Coronary artery (tissue), 2 donors: ENCODE results near the gene SLC1A6.

Experiments
- DNase-seq: peaks from one replicate; pipeline ENCODE4 v3.0.0-alpha.2; 2017; ENCODE audit warnings: low spot score
- H3K27ac ChIP-seq, 2 donors: fragments of 200-600 bp; sonication (generic); one replicate each; pipeline ENCODE4 v1.5.1; 2016 to 2019
- H3K4me3 ChIP-seq: fragments of 200-600 bp; sonication (generic); 2 replicates; pipeline ENCODE4 v1.5.1; 2016; ENCODE audit warnings: mild to moderate bottlenecking, moderate library complexity
- TF ChIP-seq, protein P1 (sequence below): fragments of 200-600 bp; sonication (generic); IDR thresholded peaks from one replicate; pipeline ENCODE4 v1.5.1; 2019; ENCODE audit warnings: antibody characterized with exemption

Gene SLC1A6

DNA sequence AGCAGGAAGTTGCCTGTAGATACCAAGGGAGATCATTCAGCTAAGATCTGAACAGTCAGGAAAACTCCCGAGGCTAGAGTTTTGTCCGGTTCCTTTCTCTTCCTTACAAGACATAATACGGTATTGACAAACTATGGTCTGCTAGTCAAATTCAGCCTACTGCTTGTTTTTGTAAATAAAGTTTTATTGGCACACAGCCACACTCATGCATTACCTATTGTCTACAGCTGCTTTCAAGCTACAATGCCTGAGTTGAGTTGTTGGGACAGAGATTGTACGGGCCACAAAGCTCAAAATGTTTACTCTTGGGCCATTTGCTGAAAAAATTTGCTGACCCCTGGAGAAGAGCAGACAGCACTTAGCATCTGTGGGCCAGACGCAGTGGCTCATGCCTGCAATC, 2.5 kb downstream of the SLC1A6 start:
- TF ChIP-seq, protein P1, sequence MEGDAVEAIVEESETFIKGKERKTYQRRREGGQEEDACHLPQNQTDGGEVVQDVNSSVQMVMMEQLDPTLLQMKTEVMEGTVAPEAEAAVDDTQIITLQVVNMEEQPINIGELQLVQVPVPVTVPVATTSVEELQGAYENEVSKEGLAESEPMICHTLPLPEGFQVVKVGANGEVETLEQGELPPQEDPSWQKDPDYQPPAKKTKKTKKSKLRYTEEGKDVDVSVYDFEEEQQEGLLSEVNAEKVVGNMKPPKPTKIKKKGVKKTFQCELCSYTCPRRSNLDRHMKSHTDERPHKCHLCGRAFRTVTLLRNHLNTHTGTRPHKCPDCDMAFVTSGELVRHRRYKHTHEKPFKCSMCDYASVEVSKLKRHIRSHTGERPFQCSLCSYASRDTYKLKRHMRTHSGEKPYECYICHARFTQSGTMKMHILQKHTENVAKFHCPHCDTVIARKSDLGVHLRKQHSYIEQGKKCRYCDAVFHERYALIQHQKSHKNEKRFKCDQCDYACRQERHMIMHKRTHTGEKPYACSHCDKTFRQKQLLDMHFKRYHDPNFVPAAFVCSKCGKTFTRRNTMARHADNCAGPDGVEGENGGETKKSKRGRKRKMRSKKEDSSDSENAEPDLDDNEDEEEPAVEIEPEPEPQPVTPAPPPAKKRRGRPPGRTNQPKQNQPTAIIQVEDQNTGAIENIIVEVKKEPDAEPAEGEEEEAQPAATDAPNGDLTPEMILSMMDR = no peak
- no peak for DNase-seq
- Histone ChIP-seq H3K4me3 (no peak overlapping the region), H3K27ac (no peak overlapping the region)

DNA sequence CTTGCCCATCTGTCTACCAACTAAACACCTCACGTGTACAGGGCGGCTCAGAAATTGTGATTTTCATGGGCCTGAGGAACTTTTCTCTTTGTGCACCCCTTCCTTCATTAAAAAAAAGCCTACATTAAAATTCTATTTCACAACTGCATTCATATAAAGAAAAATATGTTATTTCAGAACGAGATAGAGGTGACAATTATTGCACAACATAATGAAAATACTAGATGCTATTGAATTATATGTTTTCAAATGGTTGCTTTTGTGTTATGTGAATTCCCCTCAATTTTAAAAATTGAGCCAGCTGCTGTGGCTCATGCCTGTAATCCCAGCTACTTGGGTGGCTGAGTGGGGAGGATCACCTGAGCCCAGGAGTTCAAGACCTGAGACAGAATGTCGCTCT, 5.2 kb downstream of the SLC1A6 start:
- no peak overlapping the region for H3K4me3 ChIP-seq
- no peak overlapping the region for H3K27ac ChIP-seq
- TF ChIP-seq, protein P1 = no peak
- no peak for DNase-seq

DNA sequence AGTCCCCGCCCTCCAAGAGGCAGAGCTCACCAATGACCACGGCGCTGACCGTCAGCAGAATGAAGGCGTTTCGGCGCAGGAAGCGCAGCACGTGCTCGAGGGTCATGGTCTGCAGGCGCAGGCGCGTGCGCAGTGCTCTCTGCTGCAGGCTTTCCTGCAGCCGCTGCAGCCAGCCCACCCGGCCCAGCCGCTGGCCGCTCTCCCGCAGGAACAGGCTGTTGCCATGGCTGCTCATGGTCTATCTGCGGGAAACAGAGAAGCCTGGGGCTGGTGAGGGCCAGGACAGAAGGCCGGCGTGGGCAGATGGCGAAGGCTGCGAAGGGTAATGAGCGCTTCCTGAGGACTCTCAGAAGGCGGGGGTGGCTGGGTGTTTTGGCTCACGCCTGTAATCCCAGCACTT, 7.0 kb downstream of the SLC1A6 start:
- DNase-seq = no peak
- Histone ChIP-seq H3K27ac (no peak overlapping the region), H3K4me3 (no peak overlapping the region)
- TF ChIP-seq, protein P1 = no peak

DNA sequence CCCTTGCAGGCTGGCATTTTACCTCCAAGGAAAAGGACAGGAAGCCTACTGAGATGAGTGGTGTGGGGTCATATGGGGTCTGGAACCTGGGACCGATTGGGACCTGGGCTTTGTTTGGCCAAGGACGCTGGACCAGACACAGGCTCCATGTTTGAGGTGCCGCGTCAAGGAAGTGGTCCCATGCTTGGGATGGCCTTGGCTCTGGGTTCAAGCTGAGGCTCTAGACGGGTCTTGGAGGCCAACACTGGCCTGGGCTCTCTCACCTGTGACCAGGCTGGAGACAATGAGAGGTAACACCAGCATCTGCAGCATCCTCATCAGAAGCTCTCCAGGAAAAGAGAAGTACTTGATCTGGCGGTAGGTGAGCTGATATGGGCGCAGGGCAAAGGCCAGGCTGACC, 8.2 kb downstream of the SLC1A6 start:
- DNase-seq = no peak
- no peak overlapping the region for H3K4me3 ChIP-seq

DNA sequence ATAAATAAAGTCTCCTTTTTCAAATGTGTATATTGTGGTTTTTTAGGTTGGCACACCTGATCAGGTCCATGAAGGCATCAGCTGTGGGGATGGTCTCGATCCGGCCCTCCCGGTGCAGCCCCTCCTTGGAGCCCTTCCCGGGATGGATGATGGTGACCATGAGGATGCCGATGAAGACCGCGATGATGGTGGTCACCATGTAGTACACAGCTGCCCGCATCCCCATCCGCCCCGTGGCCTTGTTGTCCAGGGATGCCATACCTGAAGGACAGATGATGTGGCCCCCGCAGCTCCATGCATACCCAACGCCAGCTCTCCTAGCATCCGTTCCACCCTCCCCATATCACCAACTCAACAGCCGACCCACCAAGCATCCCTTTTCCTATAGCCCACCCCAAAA, 11.4 kb downstream of the SLC1A6 start:
- H3K4me3 ChIP-seq = no peak overlapping the region
- TF ChIP-seq, protein P1 = no peak

More for the DNA sequence above, 8.2 kb downstream of the SLC1A6 start:
- TF ChIP-seq, protein P1 = no peak
- no peak overlapping the region for H3K27ac ChIP-seq

DNA sequence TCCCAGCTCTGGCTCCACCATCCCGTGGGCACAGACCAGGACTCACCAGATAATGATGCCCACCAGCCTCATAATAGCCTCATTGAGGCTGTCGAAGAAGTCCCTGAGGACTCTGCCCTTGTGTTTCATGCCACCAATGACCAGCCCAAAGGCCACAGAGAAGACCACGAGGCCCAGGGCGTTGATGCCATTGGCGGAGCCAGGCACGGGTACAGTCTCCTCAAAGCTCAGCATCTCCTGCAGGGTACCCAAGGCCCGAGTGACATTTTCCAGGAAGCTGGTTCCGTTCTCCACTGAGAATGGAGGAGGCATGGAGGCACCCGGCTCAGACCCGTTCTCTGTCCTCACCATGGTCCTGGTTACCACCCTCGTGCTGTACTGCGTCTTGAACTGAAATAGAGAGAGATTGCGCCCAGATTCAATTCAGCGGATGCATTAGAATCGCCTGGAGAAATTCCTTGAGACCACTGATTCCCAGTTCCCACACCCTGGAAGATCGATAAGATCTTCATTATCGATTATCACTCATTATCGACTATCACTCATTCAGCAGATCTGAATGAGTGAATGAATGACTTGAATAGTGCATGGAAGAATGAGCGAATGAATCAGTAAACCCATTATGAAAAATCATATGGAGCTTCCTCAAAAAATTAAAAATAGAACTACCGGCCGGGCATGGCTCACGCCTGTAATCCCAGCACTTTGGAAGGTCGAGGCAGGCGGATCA, 17.5 kb downstream of the SLC1A6 start:
- DNase-seq = no peak
- TF ChIP-seq, protein P1 = no peak
- Histone ChIP-seq H3K4me3 (no peak overlapping the region), H3K27ac (no peak overlapping the region)

More for the DNA sequence above, 11.4 kb downstream of the SLC1A6 start:
- no peak for DNase-seq
- H3K27ac ChIP-seq = no peak overlapping the region

DNA sequence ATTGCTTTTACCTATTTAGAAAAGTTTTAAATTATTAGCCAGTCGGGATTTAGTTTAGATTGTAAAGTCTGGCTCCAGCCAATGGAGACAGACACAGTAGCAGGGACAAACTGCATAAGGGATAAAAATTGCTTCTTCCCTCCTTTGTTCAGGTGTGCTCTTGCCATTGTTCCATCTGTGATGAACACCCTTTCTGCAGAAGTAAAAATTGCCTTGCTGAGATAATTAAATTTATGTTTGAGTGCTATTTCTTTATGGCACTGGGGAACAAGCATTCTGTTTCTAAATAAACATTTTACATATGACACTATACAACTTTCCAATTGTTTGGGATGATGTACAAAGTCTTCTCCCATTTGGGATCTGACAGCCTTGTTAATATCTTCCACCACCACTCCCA, 20.4 kb downstream of the SLC1A6 start:
- H3K27ac ChIP-seq = no peak overlapping the region
- no peak for DNase-seq
- TF ChIP-seq, protein P1 = no peak
- H3K4me3 ChIP-seq = no peak overlapping the region
